Skeletal muscle tissue (tissue), 4 donors: ENCODE measurements around the gene MYH2. TPM values are rescaled to one million over a fixed set of nuclear protein-coding genes. Genes with fewer than 3 reads are reported as not detected.

ENCODE experiments used
- H3K27ac ChIP-seq: one replicate; pipeline ENCODE4 v1.7.0; 2013; ENCODE audit warnings: mild to moderate bottlenecking, low read depth, low read length, inconsistent platforms
- H3K27me3 ChIP-seq, 3 donors: one replicate each; pipeline ENCODE4 v1.7.0; 2013; ENCODE audit warnings: low read length in 3 of 3; ENCODE audit not compliant: control insufficient read depth in 3 of 3, insufficient read depth in 3 of 3
- H3K36me3 ChIP-seq, 3 donors: one replicate each; pipeline ENCODE4 v1.7.0; 2013; ENCODE audit warnings: low read length in 3 of 3; ENCODE audit not compliant: control insufficient read depth in 3 of 3, insufficient read depth in 3 of 3
- H3K4me1 ChIP-seq, 3 donors: one replicate each; pipeline ENCODE4 v1.7.0; 2013; ENCODE audit warnings: low read length in 3 of 3, mild to moderate bottlenecking in 3 of 3; ENCODE audit not compliant: control insufficient read depth in 3 of 3, insufficient read depth in 3 of 3
- H3K4me3 ChIP-seq, 3 donors: one replicate each; pipeline ENCODE4 v1.7.0; 2013; ENCODE audit warnings: low read length in 3 of 3
- H3K9ac ChIP-seq, 3 donors: one replicate each; pipeline ENCODE4 v1.7.0; 2013; ENCODE audit warnings: low read length in 3 of 3, mild to moderate bottlenecking in 3 of 3, moderate library complexity in 2 of 3, low read depth in 1 of 3
- H3K9me3 ChIP-seq, 3 donors: one replicate each; pipeline ENCODE4 v1.7.0; 2013; ENCODE audit warnings: low read length in 3 of 3; ENCODE audit not compliant: control insufficient read depth in 3 of 3
- total RNA-seq: library from RNA; depleted of rRNA; stranded (reverse); fragments of >200 nt; gene quantifications from one replicate; pipeline ENCODE4 v1.2.3, GENCODE V29; 2014
- donor health status: Osteomylitis.

The MYH2 gene
- total RNA-seq, 1 donor from 2014 or later: 43.8 TPM

- no peak overlapping the region for H3K27ac ChIP-seq
- no peaks in the 10 kb centered on the region for H3K9me3 ChIP-seq
- H3K9ac ChIP-seq: no peak overlapping the region
- H3K4me3 ChIP-seq: no peak overlapping the region
- H3K36me3 ChIP-seq: no peaks in the 10 kb centered on the region
- H3K4me1 ChIP-seq: no peaks in the 10 kb centered on the region
- H3K27me3 ChIP-seq: no peaks in the 10 kb centered on the region
These were observed 74.9 kb downstream of the MYH2 start for GRCh38 chr17:10474536-10474935.

- H3K27me3 ChIP-seq: no peaks in the 10 kb centered on the region
- H3K9ac ChIP-seq: no peak overlapping the region
- H3K27ac ChIP-seq: no peak overlapping the region
- H3K36me3 ChIP-seq: no peaks in the 10 kb centered on the region
- no peaks in the 10 kb centered on the region for H3K9me3 ChIP-seq
- H3K4me3 ChIP-seq: no peak overlapping the region
- no peaks in the 10 kb centered on the region for H3K4me1 ChIP-seq
These were observed 77.6 kb downstream of the MYH2 start for GRCh38 chr17:10471858-10472257.

Other genes with a start within 250 kb of the MYH2 start
- 0.52 TPM for gene MYH13, start 176.7 kb downstream of the MYH2 start, total RNA-seq
- 3,493 TPM for gene MYH8, start 127.7 kb downstream of the MYH2 start, total RNA-seq
- gene MYH4, start 80.1 kb downstream of the MYH2 start, total RNA-seq: under 0.01 TPM
- 12.0 TPM for gene MYH1, start 31.1 kb downstream of the MYH2 start, total RNA-seq
- gene MYH3, start 107.7 kb upstream of the MYH2 start, total RNA-seq: 6,986 TPM
- 9.4 TPM for gene SCO1, start 147.9 kb upstream of the MYH2 start, total RNA-seq
- 16.2 TPM for gene ADPRM, start 147.9 kb upstream of the MYH2 start, total RNA-seq
- 5.2 TPM for gene TMEM220, start 180.4 kb upstream of the MYH2 start, total RNA-seq